NOMO-1 treated with DMSO at 0.1 percent for 48 hours (cell line): ENCODE results near the gene POLG.
"Not testable (repeated sequence)": the region's sequence is repeated elsewhere in the genome, so short reads cannot be mapped to it uniquely, and the experiment has no call there.

ENCODE experiments used
- DNase-seq: peaks from one replicate; lab custom pipeline; 2025; ENCODE audit not compliant: unreplicated experiment; lab: John Stamatoyannopoulos, UW

Gene POLG

DNA sequence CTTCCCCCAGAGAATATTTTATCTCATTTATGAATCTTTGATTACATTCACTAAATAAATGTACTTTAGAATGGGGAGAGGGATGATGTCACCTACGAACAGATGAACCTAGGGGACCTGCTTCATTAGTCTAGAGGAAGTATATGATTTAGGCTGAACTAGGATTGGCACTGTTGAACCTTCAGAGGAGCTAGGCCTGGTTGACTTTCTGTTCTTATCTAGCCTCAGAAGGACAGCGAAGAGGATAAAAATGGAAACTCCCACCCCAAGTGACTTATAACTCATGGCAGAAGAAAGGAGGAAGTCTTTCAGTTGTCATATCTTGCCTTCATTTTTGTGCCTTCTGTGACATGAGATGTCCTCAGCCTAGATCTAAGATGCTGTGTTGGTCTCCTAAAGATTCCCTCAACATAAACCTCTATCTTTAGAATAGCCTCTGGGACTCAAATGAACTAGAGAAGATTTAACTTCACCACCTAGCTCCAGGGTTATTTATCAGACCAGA, 42.6 kb downstream of the POLG start:
- DNase-seq, result no peak

DNA sequence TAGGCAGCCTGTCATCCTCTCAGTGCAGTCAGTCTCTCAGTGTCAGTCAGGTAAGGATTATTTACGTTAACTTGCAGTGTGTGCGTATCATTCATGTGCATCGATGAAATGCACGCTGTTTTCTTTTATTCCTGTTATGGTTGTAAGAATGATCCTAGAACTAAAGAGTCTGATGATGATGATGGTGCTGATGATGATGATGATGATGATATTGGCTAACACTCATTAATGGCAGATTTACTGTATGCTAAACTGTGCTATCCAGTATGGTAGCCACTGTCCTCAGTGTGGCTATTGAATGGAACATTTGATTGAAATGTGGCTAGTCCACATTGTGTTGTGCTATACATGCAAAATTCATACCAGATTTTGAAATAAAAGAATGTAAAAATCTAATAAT, 51.4 kb downstream of the POLG start:
- no peak for DNase-seq

GRCh38 chr15:89282631-89283030, 52.0 kb downstream of the POLG start:
- DNase-seq, result no peak

- no peak for DNase-seq
These were observed 56.3 kb downstream of the POLG start for GRCh38 chr15:89278307-89278706.

- DNase-seq, result not testable (repeated sequence)
These were observed 57.3 kb downstream of the POLG start for GRCh38 chr15:89277281-89277680.
